IMR-90 (cell line): ENCODE results near the gene SPATA3.

Experiments used
- ELK1 ChIP-seq: fragments of 150-350 bp; IDR thresholded peaks from 2 replicates; pipeline ENCODE4 v1.6.1; 2016; ENCODE audit warnings: low read depth, mild to moderate bottlenecking, low read length, moderate library complexity, borderline replicate concordance
- POLR2A ChIP-seq: IDR thresholded peaks from 2 replicates; pipeline ENCODE4 v1.6.1; 2012; ENCODE audit warnings: mild to moderate bottlenecking, low read depth, low read length

- no peak for TF ChIP-seq POLR2A
- TF ChIP-seq ELK1, result no peak
Measured at GRCh38 chr2:231008131-231008530, 12.2 kb downstream of the SPATA3 start.
